ENCODE measurements around the gene PGAM1. TPM values are rescaled to one million over a fixed set of nuclear protein-coding genes. Genes with fewer than 3 reads are reported as not detected.

Gene PGAM1
- total RNA-seq, 6 donors from 2014 or later = 55.5 to 184 (median 137) TPM

DNA sequence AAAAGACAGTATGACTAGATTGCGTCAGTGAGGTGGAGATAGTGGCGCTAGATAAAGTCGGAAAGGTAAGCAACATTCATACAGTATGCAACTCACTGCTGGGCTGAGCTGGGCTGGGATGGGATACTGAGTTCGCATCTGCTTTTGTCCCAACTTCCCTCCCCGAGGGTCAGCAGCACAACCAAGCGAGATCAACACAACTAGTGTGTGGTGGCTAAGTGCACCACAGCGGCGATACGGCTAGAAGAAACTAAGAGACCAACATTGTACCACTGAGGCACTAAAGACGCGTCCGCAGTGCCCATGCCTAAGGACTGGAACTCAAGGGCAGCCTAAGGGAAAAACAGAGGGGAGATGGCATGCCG, 19.3 kb downstream of the PGAM1 start:
- no peak for DNase-seq
- WGBS, 2 donors = 2 to 5% methylated on average over 5 to 13 of the region's 13 CpGs
- TF ChIP-seq POLR2AphosphoS5 (IDR thresholded peaks at IDR 0.05) = no peak
- TF ChIP-seq POLR2A (IDR thresholded peaks at IDR 0.05) = no peak
- no peak for TF ChIP-seq EP300 (IDR thresholded peaks at IDR 0.05)
- TF ChIP-seq, protein P1, sequence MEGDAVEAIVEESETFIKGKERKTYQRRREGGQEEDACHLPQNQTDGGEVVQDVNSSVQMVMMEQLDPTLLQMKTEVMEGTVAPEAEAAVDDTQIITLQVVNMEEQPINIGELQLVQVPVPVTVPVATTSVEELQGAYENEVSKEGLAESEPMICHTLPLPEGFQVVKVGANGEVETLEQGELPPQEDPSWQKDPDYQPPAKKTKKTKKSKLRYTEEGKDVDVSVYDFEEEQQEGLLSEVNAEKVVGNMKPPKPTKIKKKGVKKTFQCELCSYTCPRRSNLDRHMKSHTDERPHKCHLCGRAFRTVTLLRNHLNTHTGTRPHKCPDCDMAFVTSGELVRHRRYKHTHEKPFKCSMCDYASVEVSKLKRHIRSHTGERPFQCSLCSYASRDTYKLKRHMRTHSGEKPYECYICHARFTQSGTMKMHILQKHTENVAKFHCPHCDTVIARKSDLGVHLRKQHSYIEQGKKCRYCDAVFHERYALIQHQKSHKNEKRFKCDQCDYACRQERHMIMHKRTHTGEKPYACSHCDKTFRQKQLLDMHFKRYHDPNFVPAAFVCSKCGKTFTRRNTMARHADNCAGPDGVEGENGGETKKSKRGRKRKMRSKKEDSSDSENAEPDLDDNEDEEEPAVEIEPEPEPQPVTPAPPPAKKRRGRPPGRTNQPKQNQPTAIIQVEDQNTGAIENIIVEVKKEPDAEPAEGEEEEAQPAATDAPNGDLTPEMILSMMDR (IDR thresholded peaks at IDR 0.05) = no peak
- ATAC-seq (ENCODE audit: low FRiP score in 2 of 2) = no peak
- Histone ChIP-seq H3K27me3 (no peaks in the 10 kb centered on the region), H3K4me1 (peaks cover 35 to 44% (median 40%) of the 10 kb centered on the region in 4 donors), H3K4me3 (peak overlapping the region; percentile 68 to 99 (median 75)), H3K27ac (peak overlapping the region; percentile 59 to 88 (median 72)), H3K9me3 (no peaks in the 10 kb centered on the region), H3K36me3 (peaks cover 8 to 20% (median 15%) of the 10 kb centered on the region in 4 donors)

DNA sequence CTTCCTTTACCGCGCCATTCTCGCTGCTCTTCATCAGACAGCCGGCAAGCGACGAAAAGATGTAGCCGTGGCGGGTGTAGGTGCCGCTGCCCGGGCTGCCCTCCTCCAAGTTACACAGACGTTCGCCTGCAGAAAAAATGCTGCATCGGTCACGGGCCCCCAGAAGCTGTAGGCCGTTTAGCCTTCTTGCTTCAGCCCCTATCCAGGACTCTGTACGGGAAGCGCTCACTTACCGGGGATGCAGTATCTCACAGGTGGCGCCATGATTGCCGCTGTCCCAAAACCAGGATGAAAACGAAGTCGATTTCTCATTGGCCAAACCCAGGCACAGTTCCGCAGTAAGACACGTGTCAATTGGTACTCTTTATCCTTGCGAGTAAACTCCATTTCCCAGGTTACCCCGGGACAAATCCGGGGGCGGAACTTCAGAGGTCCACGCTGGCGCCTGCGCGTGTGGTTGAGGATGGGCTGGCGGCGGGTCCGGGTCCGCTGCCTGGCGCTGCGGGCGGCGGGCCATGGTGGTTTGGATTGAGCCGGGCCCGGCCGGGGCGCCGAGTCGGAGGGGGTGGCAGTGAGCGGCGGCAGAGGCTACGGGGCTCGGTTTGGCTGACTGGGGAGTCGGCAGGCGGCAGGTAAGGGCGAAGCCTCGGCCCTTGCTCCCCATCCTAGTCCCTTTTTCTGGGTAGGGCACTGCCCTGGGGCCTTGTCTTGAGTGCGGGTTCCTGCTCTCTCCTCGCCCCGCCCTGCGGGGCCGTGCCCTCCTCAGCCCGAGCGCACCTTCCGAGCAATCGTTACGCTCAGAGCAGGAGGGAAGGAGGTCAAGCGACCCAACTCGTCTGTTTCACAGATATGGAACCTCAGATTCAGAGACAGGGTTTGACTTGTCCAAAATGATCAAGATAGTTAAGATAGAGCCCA, 20.0 kb downstream of the PGAM1 start, which contains the start of the genes EXOSC1 and ZDHHC16:
TSS of gene EXOSC1 (minus strand) at position 285 of the 918 bp plus-strand sequence. CDS start at position 264, 21 bp downstream.
TSS of gene ZDHHC16 (plus strand) at position 454 of the 918 bp plus-strand sequence. CDS start 5,501 bp downstream, outside the sequence.
- H3K27me3 ChIP-seq = no peaks in the 10 kb centered on the region
- H3K4me3 ChIP-seq = peak within 1 kb of the TSS; percentile 68 to 99 (median 75)
- TF ChIP-seq POLR2AphosphoS5 (IDR thresholded peaks at IDR 0.05) (peak; percentile 72 to 80), EP300 (IDR thresholded peaks at IDR 0.05) (no peak), POLR2A (IDR thresholded peaks at IDR 0.05) (peak in 2 of 4 donors; percentile 79 to 89)
- TF ChIP-seq, protein P1 (IDR thresholded peaks at IDR 0.05) = peak in 1 of 6 experiments; percentile 20
- H3K4me1 ChIP-seq = peaks cover 40 to 49% (median 43%) of the 10 kb centered on the region in 4 donors
- ATAC-seq (ENCODE audit: low FRiP score in 2 of 2) = peak; percentile 95 to 99
- no peaks in the 10 kb centered on the region for H3K9me3 ChIP-seq
- DNase-seq = peak; percentile 94 to 97
- peaks cover 3 to 14% (median 11%) of the 10 kb centered on the region in 4 donors for H3K36me3 ChIP-seq
- H3K27ac ChIP-seq = peak within 1 kb of the TSS; percentile 59 to 88 (median 72)
- WGBS, 2 donors = 1 to 2% methylated on average over 33 to 45 of the region's 66 CpGs

DNA sequence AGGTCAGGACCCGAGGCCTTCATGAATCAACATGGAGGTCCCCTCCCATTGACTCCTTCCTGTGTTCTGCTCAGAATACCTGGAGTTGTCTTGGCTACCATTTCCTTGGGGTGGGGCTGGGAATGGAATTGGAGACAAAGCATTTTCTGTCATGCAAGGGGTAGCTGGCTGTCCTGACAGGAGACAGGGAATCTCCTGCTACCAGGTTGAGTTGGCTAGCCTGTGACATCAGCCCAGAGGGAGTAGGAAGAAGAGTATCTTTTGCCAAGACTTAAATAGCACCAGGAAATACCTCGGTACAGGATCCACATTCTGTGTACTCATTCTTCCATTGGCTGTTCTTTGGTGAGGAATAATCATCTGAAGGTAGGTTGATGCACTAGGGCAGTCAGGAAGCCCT, 24.8 kb downstream of the PGAM1 start:
- no peaks in the 10 kb centered on the region for H3K27me3 ChIP-seq
- DNase-seq = no peak
- H3K9me3 ChIP-seq = no peaks in the 10 kb centered on the region
- H3K4me3 ChIP-seq = no peak overlapping the region
- peaks cover 0 to 42% (median 19%) of the 10 kb centered on the region in 4 donors for H3K36me3 ChIP-seq
- peak overlapping the region in 1 of 4 donors; percentile 26 for H3K27ac ChIP-seq
- WGBS, 2 donors = 59 to 60% methylated on average over 2 of the region's 2 CpGs
- no peak for ATAC-seq (ENCODE audit: low FRiP score in 2 of 2)
- TF ChIP-seq POLR2A (IDR thresholded peaks at IDR 0.05) (no peak), EP300 (IDR thresholded peaks at IDR 0.05) (no peak), POLR2AphosphoS5 (IDR thresholded peaks at IDR 0.05) (no peak)
- TF ChIP-seq, protein P1 (IDR thresholded peaks at IDR 0.05) = no peak
- peaks cover 30 to 58% (median 45%) of the 10 kb centered on the region in 4 donors for H3K4me1 ChIP-seq

DNA sequence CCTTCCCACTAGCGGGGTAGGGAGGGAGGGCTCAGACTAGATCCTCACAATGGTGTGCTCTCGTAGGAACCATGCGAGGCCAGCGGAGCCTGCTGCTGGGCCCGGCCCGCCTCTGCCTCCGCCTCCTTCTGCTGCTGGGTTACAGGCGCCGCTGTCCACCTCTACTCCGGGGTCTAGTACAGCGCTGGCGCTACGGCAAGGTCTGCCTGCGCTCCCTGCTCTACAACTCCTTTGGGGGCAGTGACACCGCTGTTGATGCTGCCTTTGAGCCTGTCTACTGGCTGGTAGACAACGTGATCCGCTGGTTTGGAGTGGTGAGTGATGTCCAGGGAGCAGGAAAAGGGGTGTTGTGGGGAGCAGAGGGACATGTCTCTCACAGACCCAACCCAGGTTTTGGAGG, 25.6 kb downstream of the PGAM1 start:
- Histone ChIP-seq H3K27me3 (no peaks in the 10 kb centered on the region), H3K9me3 (no peaks in the 10 kb centered on the region), H3K4me3 (no peak overlapping the region), H3K27ac (peak overlapping the region in 1 of 4 donors; percentile 26), H3K4me1 (peaks cover 29 to 57% (median 42%) of the 10 kb centered on the region in 4 donors), H3K36me3 (peaks cover 3 to 50% (median 26%) of the 10 kb centered on the region in 4 donors)
- 91 to 96% methylated on average over 14 to 15 of the region's 17 CpGs for WGBS, 2 donors
- no peak for TF ChIP-seq EP300 (IDR thresholded peaks at IDR 0.05)
- DNase-seq (peak in 1 of 2 donors; percentile 72), ATAC-seq (ENCODE audit: low FRiP score in 2 of 2) (no peak)

DNA sequence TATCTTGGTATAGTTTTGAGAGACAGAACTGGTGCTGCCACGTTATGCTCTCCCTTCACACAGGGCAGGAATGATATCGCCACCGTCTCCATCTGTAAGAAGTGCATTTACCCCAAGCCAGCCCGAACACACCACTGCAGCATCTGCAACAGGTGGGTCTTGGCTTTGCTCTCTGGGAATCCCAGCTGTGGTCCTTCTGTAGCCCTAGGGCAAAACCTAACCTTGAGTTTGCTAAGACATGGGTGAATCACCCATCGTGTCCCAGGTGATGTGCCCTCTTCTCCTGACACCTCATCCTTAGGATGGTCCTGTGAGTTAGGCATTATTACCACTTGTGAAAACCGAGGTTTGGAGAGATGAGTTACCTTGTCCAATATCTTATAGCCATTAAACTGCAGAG, 26.4 kb downstream of the PGAM1 start:
- Histone ChIP-seq H3K36me3 (peaks cover 10 to 57% (median 33%) of the 10 kb centered on the region in 4 donors), H3K4me1 (peaks cover 21 to 49% (median 35%) of the 10 kb centered on the region in 4 donors), H3K9me3 (no peaks in the 10 kb centered on the region), H3K27ac (no peak overlapping the region), H3K27me3 (no peaks in the 10 kb centered on the region), H3K4me3 (no peak overlapping the region)
- ATAC-seq (ENCODE audit: low FRiP score in 2 of 2) (no peak), DNase-seq (no peak)
- 93 to 98% methylated on average over 6 of the region's 6 CpGs for WGBS, 2 donors
- TF ChIP-seq POLR2A (IDR thresholded peaks at IDR 0.05) (no peak), EP300 (IDR thresholded peaks at IDR 0.05) (no peak), POLR2AphosphoS5 (IDR thresholded peaks at IDR 0.05) (no peak)
- TF ChIP-seq, protein P1 (IDR thresholded peaks at IDR 0.05) = no peak

Data from upper lobe of left lung (tissue), 6 donors.